ENCODE data around the gene SEPTIN6.

SEPTIN6 gene

DNA sequence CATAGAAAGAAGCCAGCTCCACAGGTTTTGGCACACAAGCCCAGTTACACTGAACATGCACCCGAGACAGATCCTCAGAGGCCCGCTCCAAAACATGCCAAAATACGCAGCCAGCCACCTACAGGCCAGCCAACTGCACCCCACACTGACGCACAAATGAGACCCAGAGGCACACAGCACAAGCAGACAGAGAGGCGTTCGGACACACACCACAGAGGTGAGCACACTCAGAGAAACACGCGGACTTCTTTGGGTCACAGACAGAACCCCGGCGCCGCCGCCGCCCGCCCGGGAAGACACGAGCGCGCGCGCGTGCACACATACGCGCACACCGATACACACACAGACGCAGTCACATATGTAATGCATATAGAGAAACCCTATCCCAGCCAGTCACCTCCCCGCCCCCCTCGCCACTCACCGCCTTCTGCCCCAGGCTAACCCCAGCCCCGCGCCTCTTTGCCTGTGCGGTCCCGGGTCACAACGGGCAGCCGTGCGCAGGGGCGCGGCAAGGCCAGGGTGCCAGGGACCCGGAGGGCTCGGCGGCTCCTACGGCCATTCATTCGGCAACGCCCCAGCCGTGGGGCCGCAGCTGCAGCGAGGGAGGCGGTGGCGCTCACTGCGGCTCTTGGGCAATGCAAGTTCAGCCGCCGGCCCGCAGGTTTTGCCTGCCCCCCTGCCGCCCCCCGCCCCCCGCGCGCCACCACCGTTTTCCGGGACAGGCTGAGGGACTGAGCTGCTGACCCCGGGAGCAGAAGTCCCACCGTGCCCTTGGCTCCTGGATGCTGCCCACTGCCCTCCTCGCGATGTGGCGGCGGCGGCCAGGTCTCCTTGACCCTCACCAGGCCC is 553 bp downstream of the SEPTIN6 start:
- peak overlapping the region; percentile 89 for H3K27ac ChIP-seq (replicated peaks)
- TF ChIP-seq, protein P1, sequence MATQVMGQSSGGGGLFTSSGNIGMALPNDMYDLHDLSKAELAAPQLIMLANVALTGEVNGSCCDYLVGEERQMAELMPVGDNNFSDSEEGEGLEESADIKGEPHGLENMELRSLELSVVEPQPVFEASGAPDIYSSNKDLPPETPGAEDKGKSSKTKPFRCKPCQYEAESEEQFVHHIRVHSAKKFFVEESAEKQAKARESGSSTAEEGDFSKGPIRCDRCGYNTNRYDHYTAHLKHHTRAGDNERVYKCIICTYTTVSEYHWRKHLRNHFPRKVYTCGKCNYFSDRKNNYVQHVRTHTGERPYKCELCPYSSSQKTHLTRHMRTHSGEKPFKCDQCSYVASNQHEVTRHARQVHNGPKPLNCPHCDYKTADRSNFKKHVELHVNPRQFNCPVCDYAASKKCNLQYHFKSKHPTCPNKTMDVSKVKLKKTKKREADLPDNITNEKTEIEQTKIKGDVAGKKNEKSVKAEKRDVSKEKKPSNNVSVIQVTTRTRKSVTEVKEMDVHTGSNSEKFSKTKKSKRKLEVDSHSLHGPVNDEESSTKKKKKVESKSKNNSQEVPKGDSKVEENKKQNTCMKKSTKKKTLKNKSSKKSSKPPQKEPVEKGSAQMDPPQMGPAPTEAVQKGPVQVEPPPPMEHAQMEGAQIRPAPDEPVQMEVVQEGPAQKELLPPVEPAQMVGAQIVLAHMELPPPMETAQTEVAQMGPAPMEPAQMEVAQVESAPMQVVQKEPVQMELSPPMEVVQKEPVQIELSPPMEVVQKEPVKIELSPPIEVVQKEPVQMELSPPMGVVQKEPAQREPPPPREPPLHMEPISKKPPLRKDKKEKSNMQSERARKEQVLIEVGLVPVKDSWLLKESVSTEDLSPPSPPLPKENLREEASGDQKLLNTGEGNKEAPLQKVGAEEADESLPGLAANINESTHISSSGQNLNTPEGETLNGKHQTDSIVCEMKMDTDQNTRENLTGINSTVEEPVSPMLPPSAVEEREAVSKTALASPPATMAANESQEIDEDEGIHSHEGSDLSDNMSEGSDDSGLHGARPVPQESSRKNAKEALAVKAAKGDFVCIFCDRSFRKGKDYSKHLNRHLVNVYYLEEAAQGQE (IDR thresholded peaks at IDR 0.05; ENCODE audit: insufficient replicate concordance, low read depth), result no peak
- 0 out of 2 replicates have a peak, but pooled peaks have one; percentile 16 for TF ChIP-seq POLR2AphosphoS5 (IDR thresholded peaks at IDR 0.05; ENCODE audit: low read depth)
- H3K27me3 ChIP-seq (ENCODE audit: insufficient read depth, poor library complexity, severe bottlenecking), result no peaks in the 10 kb centered on the region
- H3K4me3 ChIP-seq (replicated peaks; ENCODE audit: insufficient read depth, low read length), result peak overlapping the region; percentile 72
- peak; percentile 37 to 48 for DNase-seq (ENCODE audit: low read depth in 1 of 2, low spot score in 1 of 2)

GRCh38 chrX:119690921-119691716 is 1.8 kb downstream of the SEPTIN6 start:
- Histone ChIP-seq H3K4me3 (replicated peaks; ENCODE audit: insufficient read depth, low read length) (peak overlapping the region; percentile 72), H3K27me3 (ENCODE audit: insufficient read depth, poor library complexity, severe bottlenecking) (no peaks in the 10 kb centered on the region), H3K27ac (replicated peaks) (peak overlapping the region; percentile 89)
- DNase-seq (ENCODE audit: low read depth in 1 of 2, low spot score in 1 of 2), result peak; percentile 24 to 34
- TF ChIP-seq GABPA (IDR thresholded peaks at IDR 0.05; ENCODE audit: low read depth) (no peak), POLR2AphosphoS5 (IDR thresholded peaks at IDR 0.05; ENCODE audit: low read depth) (no peak), SPI1 (IDR thresholded peaks at IDR 0.05; ENCODE audit: borderline replicate concordance, low read depth) (no peak)
- TF ChIP-seq, protein P1 (IDR thresholded peaks at IDR 0.05; ENCODE audit: insufficient replicate concordance, low read depth), result no peak
- TF ChIP-seq, protein P2, sequence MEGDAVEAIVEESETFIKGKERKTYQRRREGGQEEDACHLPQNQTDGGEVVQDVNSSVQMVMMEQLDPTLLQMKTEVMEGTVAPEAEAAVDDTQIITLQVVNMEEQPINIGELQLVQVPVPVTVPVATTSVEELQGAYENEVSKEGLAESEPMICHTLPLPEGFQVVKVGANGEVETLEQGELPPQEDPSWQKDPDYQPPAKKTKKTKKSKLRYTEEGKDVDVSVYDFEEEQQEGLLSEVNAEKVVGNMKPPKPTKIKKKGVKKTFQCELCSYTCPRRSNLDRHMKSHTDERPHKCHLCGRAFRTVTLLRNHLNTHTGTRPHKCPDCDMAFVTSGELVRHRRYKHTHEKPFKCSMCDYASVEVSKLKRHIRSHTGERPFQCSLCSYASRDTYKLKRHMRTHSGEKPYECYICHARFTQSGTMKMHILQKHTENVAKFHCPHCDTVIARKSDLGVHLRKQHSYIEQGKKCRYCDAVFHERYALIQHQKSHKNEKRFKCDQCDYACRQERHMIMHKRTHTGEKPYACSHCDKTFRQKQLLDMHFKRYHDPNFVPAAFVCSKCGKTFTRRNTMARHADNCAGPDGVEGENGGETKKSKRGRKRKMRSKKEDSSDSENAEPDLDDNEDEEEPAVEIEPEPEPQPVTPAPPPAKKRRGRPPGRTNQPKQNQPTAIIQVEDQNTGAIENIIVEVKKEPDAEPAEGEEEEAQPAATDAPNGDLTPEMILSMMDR (IDR thresholded peaks at IDR 0.05; ENCODE audit: insufficient read depth, low read length), result no peak

GRCh38 chrX:119688911-119689321 is 4.1 kb downstream of the SEPTIN6 start:
- H3K4me3 ChIP-seq (replicated peaks; ENCODE audit: insufficient read depth, low read length), result no peak overlapping the region
- H3K27ac ChIP-seq (replicated peaks), result no peak overlapping the region; the same call in 1 of the 2 replicates
- H3K27me3 ChIP-seq (ENCODE audit: insufficient read depth, poor library complexity, severe bottlenecking), result no peaks in the 10 kb centered on the region
- DNase-seq (ENCODE audit: low read depth in 1 of 2, low spot score in 1 of 2), result no peak
- TF ChIP-seq GABPA (IDR thresholded peaks at IDR 0.05; ENCODE audit: low read depth), result no peak
- TF ChIP-seq, protein P2 (IDR thresholded peaks at IDR 0.05; ENCODE audit: insufficient read depth, low read length), result no peak
- TF ChIP-seq, protein P1 (IDR thresholded peaks at IDR 0.05; ENCODE audit: insufficient replicate concordance, low read depth), result no peak
- TF ChIP-seq POLR2AphosphoS5 (IDR thresholded peaks at IDR 0.05; ENCODE audit: low read depth), result no peak
- TF ChIP-seq SPI1 (IDR thresholded peaks at IDR 0.05; ENCODE audit: borderline replicate concordance, low read depth), result no peak

All from HL-60 (cell line).